ENCODE data around the gene LRRK2. TPM values are rescaled to one million over a fixed set of nuclear protein-coding genes. Genes with fewer than 3 reads are reported as not detected.
"Not testable (repeated sequence)": the region's sequence is repeated elsewhere in the genome, so short reads cannot be mapped to it uniquely, and the experiment has no call there.

LRRK2 gene
- total and polyA plus RNA-seq, 2 donors: 9.7 to 44.1 TPM

DNA sequence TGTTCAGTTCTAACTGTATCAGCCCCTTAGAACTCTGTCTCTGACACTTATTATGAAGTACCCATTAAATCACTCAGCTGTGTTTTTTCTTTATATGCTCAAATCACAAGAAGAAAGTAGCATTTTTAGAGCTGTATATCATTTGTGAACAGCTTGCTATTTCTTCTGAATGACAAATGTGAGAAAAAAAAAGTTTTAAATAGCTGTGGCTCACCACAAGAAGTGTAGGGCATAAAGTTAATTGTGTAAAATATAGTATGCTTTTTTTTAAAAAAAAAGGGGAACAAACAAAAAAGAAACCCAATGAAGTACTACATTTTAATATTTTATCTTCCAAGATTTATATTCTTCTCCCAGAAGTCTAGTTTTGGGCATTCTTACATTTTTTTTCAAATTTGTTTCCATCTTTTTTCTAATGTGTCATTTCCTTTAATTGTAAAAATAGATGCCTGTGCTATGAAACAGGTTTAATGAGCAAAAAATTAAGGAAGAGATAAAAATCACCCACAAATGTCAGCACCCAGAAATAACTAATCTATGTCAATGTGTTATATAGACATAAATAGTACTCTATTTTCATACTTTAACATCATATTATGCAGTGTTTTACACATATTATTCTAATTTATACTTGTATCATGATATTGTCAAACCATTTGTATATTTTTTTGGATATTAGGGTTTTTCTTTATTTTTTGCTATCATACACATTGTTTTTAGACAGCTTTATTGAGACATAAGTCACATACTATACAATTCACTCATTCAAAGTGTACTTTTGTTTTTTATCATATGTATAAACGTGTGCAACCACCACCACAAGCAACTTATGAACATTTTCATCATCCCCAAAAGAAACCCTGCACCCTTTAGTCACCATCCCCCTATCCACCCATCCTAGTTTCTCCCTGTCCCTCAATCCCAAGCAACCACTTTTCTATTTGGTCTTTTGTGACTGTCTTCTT, 22.4 kb upstream of the LRRK2 start:
- no peaks in the 10 kb centered on the region for H3K4me1 ChIP-seq (ENCODE audit: insufficient read depth)
- no peak overlapping the region for H3K27ac ChIP-seq (ENCODE audit: low read depth)
- H3K4me3 ChIP-seq (ENCODE audit: low read depth, low read length): no peak overlapping the region
- DNase-seq (ENCODE audit: extremely low spot score): no peak
- H3K36me3 ChIP-seq (ENCODE audit: insufficient read depth): no peaks in the 10 kb centered on the region
- WGBS: 36% methylated on average over 1 of the region's 1 CpG

DNA sequence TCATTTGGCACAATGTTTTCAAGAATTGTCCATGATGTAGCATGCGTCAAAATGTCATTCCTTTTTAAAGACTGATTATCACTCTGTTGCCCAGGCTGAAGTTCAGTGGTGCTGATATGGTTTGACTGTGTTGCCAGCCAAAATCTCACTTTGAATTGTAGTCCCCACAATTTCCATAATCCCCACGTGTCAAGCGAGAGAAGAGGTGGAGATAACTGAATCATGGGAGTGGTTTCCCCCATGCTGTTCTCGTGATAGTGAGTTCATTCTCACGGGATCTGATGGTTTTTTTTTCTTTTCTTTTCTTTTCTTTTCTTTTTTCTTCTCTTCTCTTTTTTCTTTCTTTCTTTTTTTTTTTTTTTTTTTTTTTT, 21.8 kb upstream of the LRRK2 start:
- Histone ChIP-seq H3K4me1 (ENCODE audit: insufficient read depth) (no peaks in the 10 kb centered on the region), H3K27ac (ENCODE audit: low read depth) (no peak overlapping the region), H3K36me3 (ENCODE audit: insufficient read depth) (no peaks in the 10 kb centered on the region), H3K4me3 (ENCODE audit: low read depth, low read length) (no peak overlapping the region)
- DNase-seq (ENCODE audit: extremely low spot score): no peak
- 80% methylated on average over 5 of the region's 5 CpGs for WGBS

DNA sequence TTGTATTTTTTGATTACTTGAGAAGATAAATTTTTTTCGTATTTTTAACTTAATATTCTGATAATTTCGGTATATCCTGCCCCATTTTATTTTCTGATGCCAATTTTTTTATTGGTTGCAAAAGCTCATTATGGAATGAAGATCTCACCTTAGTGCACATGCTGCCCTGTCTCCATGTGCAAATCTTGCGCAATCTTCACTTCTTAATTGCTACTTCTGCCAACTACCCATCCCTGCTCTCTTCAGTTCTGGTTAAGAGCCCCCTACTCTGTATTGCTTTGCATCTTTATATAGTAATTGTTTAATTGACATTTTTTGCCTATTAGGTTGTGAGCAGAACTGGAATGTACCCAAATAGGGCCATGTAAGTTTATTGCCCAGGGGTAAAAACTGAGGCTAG, 20.5 kb upstream of the LRRK2 start:
- Histone ChIP-seq H3K27ac (ENCODE audit: low read depth) (no peak overlapping the region), H3K4me3 (ENCODE audit: low read depth, low read length) (no peak overlapping the region), H3K36me3 (ENCODE audit: insufficient read depth) (no peaks in the 10 kb centered on the region), H3K4me1 (ENCODE audit: insufficient read depth) (no peaks in the 10 kb centered on the region)
- 94% methylated on average over 3 of the region's 3 CpGs for WGBS
- DNase-seq (ENCODE audit: extremely low spot score): no peak

DNA sequence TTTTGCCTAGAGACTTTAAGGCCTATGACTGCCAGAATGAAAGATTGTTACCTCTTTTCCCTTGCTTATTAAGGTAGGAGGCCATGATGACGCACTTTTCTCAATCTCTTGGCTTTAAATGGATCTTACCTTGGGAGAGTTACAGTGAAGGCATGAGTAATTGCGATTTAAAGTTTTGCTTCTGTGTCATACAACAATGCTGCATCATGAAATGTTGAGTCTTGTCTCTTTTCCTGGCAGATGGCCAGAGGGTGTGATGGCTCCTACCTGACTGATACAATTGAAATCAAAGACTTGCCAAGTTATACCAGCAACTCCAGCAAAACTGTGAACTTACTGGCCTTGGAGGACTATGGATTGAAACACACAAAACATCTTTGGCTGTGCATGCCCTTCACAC, 17.2 kb upstream of the LRRK2 start:
- Histone ChIP-seq H3K27ac (ENCODE audit: low read depth) (no peak overlapping the region), H3K4me1 (ENCODE audit: insufficient read depth) (no peaks in the 10 kb centered on the region), H3K36me3 (ENCODE audit: insufficient read depth) (no peaks in the 10 kb centered on the region), H3K4me3 (ENCODE audit: low read depth, low read length) (no peak overlapping the region)
- no peak for DNase-seq (ENCODE audit: extremely low spot score)
- WGBS: 94% methylated on average over 2 of the region's 2 CpGs

DNA sequence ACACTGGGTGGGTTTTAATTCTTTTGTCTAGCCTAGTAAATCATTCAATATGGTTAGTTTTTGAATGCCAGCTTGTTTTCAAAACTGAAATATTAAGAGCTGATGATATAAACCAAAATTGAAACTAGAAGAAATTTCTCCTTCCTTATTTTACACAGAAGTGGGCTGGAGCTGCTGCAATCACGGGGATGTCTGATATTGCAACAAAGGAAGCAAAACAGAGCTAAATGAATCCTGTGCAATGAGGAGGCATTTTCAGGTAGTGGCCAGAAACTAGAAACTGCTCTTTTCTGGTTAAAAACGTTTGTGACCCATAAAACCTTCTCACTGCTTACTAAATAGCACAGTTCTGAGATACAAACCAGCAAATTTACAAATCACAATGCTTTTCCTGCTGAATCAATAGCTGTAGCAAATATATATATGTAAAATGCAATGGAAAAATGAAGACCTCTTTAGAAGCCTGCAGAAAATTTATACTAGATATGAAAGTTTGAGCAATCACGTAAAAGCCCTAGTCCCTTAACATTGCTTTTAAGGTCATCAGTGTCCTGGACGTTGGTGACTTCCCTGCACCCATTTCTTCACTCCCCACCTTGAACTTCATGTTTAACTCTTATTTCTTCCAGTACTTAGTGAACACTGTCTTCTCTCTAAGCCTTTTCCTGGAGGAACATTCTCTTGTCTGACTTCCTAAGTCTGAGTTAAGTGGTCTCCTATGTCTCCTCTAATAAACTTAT, 15.9 kb upstream of the LRRK2 start:
- no peaks in the 10 kb centered on the region for H3K36me3 ChIP-seq (ENCODE audit: insufficient read depth)
- 44% methylated on average over 4 of the region's 4 CpGs for WGBS
- DNase-seq (ENCODE audit: extremely low spot score): no peak
- H3K27ac ChIP-seq (ENCODE audit: low read depth): no peak overlapping the region
- no peaks in the 10 kb centered on the region for H3K4me1 ChIP-seq (ENCODE audit: insufficient read depth)
- no peak overlapping the region for H3K4me3 ChIP-seq (ENCODE audit: low read depth, low read length)

DNA sequence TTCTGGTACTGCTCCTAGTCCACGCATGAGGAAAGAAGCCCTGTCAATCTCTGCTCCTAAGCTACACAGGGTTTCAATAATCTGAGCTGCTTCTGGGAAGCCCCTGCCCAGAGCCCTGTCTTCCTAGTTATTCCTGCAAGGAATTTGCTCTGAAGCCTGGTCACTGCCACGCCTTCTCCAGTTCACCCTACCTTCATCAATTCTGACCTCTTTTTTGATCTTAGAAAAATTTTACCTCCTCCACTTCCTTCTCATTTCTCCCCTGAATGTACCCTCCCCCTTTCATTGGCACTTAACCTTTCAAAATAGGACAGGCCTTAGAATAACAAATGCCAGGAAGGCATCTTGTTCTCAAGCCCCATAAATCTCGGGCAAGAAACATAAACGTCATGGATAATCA, 14.9 kb upstream of the LRRK2 start:
- H3K27ac ChIP-seq (ENCODE audit: low read depth): no peak overlapping the region
- 58% methylated on average over 4 of the region's 4 CpGs for WGBS
- no peaks in the 10 kb centered on the region for H3K4me1 ChIP-seq (ENCODE audit: insufficient read depth)
- no peaks in the 10 kb centered on the region for H3K36me3 ChIP-seq (ENCODE audit: insufficient read depth)
- H3K4me3 ChIP-seq (ENCODE audit: low read depth, low read length): no peak overlapping the region
- DNase-seq (ENCODE audit: extremely low spot score): no peak

DNA sequence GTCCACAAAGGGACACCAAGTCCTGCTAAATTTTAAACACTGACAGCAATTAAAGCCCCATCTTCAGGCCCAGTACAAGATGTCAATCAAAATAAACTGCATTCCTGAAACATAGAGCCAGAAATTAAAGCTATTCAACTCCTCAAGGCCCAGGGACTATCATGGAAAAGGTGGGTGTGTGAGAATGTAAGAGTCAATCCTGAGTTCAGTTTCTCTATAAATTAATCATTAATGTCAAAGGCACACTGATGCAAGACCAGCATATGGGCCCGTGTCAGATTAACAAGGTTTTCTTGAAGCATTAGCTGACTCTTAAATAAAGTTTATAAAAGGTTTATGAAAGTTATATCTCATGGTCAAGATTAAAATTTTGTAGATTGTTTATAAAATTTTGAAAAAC, 13.6 kb upstream of the LRRK2 start:
- H3K4me3 ChIP-seq (ENCODE audit: low read depth, low read length); DNase-seq (ENCODE audit: extremely low spot score); H3K36me3 ChIP-seq (ENCODE audit: insufficient read depth); H3K27ac ChIP-seq (ENCODE audit: low read depth); H3K4me1 ChIP-seq (ENCODE audit: insufficient read depth): not testable (repeated sequence)
- 68% methylated on average over 1 of the region's 1 CpG for WGBS

DNA sequence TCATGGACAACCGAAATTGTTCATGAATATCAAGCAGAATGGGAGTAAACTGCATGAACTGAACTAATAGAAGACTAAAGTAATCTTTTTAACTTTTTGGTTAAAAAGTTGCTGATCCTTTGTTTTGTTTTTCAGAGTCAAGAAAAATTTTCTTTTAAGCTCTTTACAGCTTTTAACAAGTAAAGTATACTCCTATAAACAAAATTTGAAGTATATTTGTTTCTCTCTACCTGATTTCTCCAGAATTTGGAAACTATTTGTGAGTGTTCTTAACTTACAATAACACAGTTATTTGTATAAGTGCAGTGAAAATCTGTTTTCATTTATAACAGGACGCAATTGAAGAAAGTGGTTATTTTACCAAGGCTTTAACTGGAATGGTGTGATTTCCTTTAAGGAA, 12.2 kb upstream of the LRRK2 start:
- H3K36me3 ChIP-seq (ENCODE audit: insufficient read depth): no peaks in the 10 kb centered on the region
- DNase-seq (ENCODE audit: extremely low spot score): no peak
- H3K4me3 ChIP-seq (ENCODE audit: low read depth, low read length): no peak overlapping the region
- 84% methylated on average over 2 of the region's 2 CpGs for WGBS
- no peak overlapping the region for H3K27ac ChIP-seq (ENCODE audit: low read depth)
- H3K4me1 ChIP-seq (ENCODE audit: insufficient read depth): no peaks in the 10 kb centered on the region

DNA sequence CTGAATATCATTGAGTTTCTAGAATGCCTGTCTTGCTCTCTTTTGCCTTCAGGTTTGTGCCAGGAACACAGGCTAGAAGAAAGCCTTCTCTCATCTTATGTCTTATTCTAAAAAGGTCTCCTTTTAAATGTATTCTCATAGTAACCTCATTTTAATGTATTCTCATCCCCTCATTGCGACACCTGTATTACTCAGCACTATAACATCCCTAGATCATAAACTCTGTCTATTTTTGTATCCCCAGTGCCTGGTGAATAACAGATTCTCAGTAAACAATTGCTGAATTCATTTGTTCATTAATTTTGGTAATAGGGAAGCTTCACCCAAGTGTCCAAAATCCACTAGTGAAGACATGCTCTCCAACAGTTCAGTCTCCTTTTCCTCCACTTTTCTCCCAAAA, 8.8 kb upstream of the LRRK2 start:
- Histone ChIP-seq H3K27ac (ENCODE audit: low read depth) (no peak overlapping the region), H3K4me1 (ENCODE audit: insufficient read depth) (no peaks in the 10 kb centered on the region), H3K36me3 (ENCODE audit: insufficient read depth) (no peaks in the 10 kb centered on the region), H3K4me3 (ENCODE audit: low read depth, low read length) (no peak overlapping the region)
- 94% methylated on average over 1 of the region's 1 CpG for WGBS
- DNase-seq (ENCODE audit: extremely low spot score): no peak

DNA sequence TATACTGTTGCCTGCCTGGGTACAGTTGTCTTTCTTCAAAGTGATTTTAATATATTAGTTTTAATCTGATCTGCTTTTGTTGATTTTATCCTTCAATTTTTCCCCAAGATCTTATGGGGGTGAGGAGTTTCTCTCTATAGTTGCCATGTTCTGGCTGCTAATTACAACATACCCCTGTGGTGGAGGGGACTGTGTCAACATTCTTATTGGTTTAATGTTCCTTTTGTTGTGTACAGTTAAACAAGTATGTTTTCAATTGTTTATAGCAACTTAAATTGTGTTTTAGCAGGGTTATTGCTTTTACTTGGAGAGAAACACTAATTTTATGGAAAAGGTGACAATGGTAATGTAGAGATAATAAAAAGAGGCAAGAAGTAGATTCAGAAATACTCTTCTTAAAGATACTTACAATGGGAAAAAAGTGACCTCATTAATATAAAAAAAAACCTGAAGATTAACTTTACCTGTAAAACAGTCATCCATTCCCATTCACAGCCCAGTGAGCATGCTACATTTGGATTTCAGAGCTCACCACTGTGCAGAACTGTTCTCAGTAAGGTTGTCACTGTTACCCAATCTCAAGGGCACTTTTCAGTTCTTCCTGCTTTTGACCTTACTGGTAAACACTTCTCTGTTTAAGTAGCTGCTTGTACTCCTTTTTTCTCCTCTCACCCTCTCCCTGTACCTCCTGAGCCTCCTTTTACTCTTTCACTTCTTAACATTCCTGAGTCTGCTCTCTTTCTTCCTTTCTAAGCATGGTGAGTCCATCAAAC, 8.1 kb upstream of the LRRK2 start:
- no peak for DNase-seq (ENCODE audit: extremely low spot score)
- H3K4me1 ChIP-seq (ENCODE audit: insufficient read depth): no peaks in the 10 kb centered on the region
- H3K36me3 ChIP-seq (ENCODE audit: insufficient read depth): no peaks in the 10 kb centered on the region
- no peak overlapping the region for H3K27ac ChIP-seq (ENCODE audit: low read depth)
- H3K4me3 ChIP-seq (ENCODE audit: low read depth, low read length): no peak overlapping the region

DNA sequence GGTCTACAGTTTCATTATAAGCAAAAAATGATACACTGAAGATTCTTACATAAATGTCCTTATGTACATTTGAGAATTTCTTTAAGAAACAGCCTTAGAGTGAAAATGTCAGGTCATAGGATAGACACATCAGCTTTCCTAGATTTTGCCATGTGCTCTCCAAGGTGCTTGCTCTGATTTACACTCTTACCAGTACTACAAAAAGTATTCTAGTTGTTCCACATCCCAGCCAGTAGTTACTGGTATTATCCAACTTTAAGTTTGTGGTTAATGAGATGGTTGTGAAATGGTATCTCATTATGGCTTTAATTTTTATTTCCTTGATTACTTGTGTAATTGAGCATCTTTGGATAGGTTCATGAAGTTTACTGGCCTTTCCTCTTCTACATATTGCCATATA, 5.0 kb upstream of the LRRK2 start:
- H3K4me3 ChIP-seq (ENCODE audit: low read depth, low read length): no peak overlapping the region
- no peak overlapping the region for H3K27ac ChIP-seq (ENCODE audit: low read depth)
- no peaks in the 10 kb centered on the region for H3K36me3 ChIP-seq (ENCODE audit: insufficient read depth)
- no peaks in the 10 kb centered on the region for H3K4me1 ChIP-seq (ENCODE audit: insufficient read depth)
- no peak for DNase-seq (ENCODE audit: extremely low spot score)

DNA sequence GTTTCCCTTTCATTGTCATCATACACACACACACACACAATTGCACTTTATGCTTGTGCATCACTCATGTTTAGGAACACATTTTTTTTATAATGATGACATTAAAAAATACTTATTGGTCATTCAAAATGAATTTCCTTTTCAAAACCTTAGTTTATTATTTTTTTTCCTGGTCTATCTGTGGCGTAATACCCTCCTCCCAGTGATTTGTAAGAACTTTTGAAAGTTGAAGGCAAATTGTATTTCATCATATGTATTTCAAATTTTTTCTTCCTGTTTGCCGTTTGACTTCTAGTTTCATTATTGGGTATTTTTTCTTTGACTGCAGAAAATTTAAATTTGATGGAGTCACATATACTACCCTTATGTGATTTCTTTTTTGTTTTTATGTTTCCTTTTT, 2.5 kb upstream of the LRRK2 start:
- Histone ChIP-seq H3K4me3 (ENCODE audit: low read depth, low read length) (no peak overlapping the region), H3K36me3 (ENCODE audit: insufficient read depth) (no peaks in the 10 kb centered on the region), H3K27ac (ENCODE audit: low read depth) (no peak overlapping the region), H3K4me1 (ENCODE audit: insufficient read depth) (no peaks in the 10 kb centered on the region)
- no peak for DNase-seq (ENCODE audit: extremely low spot score)
- WGBS: 88% methylated on average over 2 of the region's 2 CpGs

DNA sequence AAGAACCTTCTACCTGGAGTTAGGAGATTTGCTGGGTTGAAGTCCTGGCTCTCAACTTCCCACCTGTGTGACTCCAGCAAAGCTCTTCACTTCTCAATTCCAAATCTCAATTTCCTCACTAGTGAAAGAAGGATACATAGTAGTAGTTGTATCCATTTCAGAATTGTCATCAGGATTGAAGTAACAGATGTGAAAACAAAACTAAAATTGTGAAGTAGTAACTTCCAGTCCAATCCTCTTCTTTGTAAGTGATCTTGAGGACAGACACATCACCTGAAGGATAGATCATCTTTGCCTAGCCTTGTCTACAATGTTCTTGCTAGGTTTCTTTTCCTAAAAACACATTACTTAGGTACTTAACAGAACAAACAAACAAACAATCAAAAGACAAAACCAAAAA, 1.2 kb upstream of the LRRK2 start:
- H3K4me1 ChIP-seq (ENCODE audit: insufficient read depth): no peaks in the 10 kb centered on the region
- peak overlapping the region; percentile 84 for H3K4me3 ChIP-seq (ENCODE audit: low read depth, low read length)
- H3K36me3 ChIP-seq (ENCODE audit: insufficient read depth): no peaks in the 10 kb centered on the region
- DNase-seq (ENCODE audit: extremely low spot score): no peak
- no peak overlapping the region for H3K27ac ChIP-seq (ENCODE audit: low read depth)
